Measurements from ENCODE around the gene MSLN. TPM values are rescaled to one million over a fixed set of nuclear protein-coding genes. Genes with fewer than 3 reads are reported as not detected.

Gene MSLN
- total and polyA plus RNA-seq, 2 of the 8 experiments (the other 6 are each of a cell fraction or from before 2014, with no cell fraction given): 0.28 to 0.50 TPM

GRCh38 chr16:716768-717325 is 43.7 kb upstream of the MSLN start:
- Histone ChIP-seq H3K79me1 (ENCODE audit: low read depth, low read length) (no peaks in the 10 kb centered on the region), H3K23ac (ENCODE audit: insufficient read length) (no peak overlapping the region), H2BK15ac (ENCODE audit: low read length) (no peak overlapping the region), H3K9me3 (ENCODE audit: insufficient read depth in 2 of 2, low read depth in 1 of 2, low read length in 1 of 2) (no peaks in the 10 kb centered on the region; a peak in 1 of 4 replicates), H3K18ac (ENCODE audit: extremely low read depth, low read length) (no peak overlapping the region), H3K79me2 (ENCODE audit: control insufficient read depth in 1 of 2, insufficient read depth in 2 of 2, low read length in 2 of 2) (no peaks in the 10 kb centered on the region), H3K27me3 (replicated peaks in 1 of 4; ENCODE audit: control insufficient read depth in 3 of 4, extremely low read depth in 1 of 4, insufficient read depth in 3 of 4, low read length in 3 of 4) (peaks cover 0 to 41% (median 24%) of the 10 kb centered on the region in 4 experiments; a peak in 6 of 7 replicates), H3K4me2 (ENCODE audit: insufficient read depth in 1 of 2, low read depth in 2 of 2, low read length in 2 of 2) (peak overlapping the region; percentile 53 to 83; a peak in 2 of 4 replicates), H4K8ac (ENCODE audit: extremely low read depth, insufficient read depth, low read length) (no peak overlapping the region), H3K36me3 (ENCODE audit: control insufficient read depth in 2 of 4, insufficient read depth in 4 of 4, low read length in 3 of 4) (peaks cover 0 to 2% (median 0%) of the 10 kb centered on the region in 4 experiments; a peak in 1 of 8 replicates), H3K4me1 (replicated peaks in 1 of 4; ENCODE audit: control insufficient read depth in 3 of 4, insufficient read depth in 4 of 4, low read length in 3 of 4) (peaks cover 0 to 29% (median 19%) of the 10 kb centered on the region in 4 experiments; a peak in 5 of 7 replicates), H3K4me3 (ENCODE audit: extremely low read depth in 1 of 4, insufficient read depth in 2 of 4, low read depth in 3 of 4, low read length in 4 of 4) (peak overlapping the region in 1 of 4 experiments; percentile 15; a peak in 1 of 8 replicates), H3K4ac (replicated peaks; ENCODE audit: insufficient read length, low read depth, low read length) (no peak overlapping the region), H2BK120ac (replicated peaks; ENCODE audit: low read depth, low read length) (no peak overlapping the region), H2AFZ (ENCODE audit: low read length) (no peak overlapping the region), H3K14ac (ENCODE audit: insufficient read length) (no peak overlapping the region), H4K5ac (ENCODE audit: insufficient read length, low read depth, low read length) (no peak overlapping the region), H4K20me1 (replicated peaks in 1 of 2; ENCODE audit: control insufficient read depth in 1 of 2, insufficient read depth in 2 of 2, low read length in 2 of 2) (peaks cover 4 to 13% of the 10 kb centered on the region in 2 experiments), H3K9ac (replicated peaks in 1 of 4; ENCODE audit: extremely low read depth in 1 of 4, low read depth in 3 of 4, low read length in 3 of 4) (no peak overlapping the region), H3K23me2 (ENCODE audit: low read depth, low read length) (peaks cover 19% of the 10 kb centered on the region; the same call in 1 of the 2 replicates), H2BK12ac (ENCODE audit: low read depth, low read length) (no peak overlapping the region), H3K56ac (replicated peaks; ENCODE audit: insufficient read length, low read depth, low read length) (no peak overlapping the region), H4K91ac (replicated peaks; ENCODE audit: insufficient read length, low read length) (no peak overlapping the region), H2BK20ac (ENCODE audit: low read length) (no peak overlapping the region), H2AK5ac (ENCODE audit: low read depth, low read length) (no peak overlapping the region), H2BK5ac (ENCODE audit: low read depth, low read length) (no peak overlapping the region), H3K27ac (ENCODE audit: low read depth, low read length) (no peak overlapping the region)
- FAIRE-seq (no peak), DNase-seq (ENCODE audit: low read depth in 1 of 2, low spot score in 2 of 2) (no peak)
- CTCF ChIA-PET (ENCODE audit: partially characterized antibody): interaction anchor here (0.6 to 33.4 kb wide), 17 partner anchors 9 to 1435 kb away, joined by 3 to 977 read pairs (median 4); partner anchors contain the start of genes ANTKMT, CCDC78, CHTF18 and CIAO3
- TF ChIP-seq RBBP5 (IDR thresholded peaks at IDR 0.05; ENCODE audit: borderline replicate concordance, low read depth, low read length): no peak
- TF ChIP-seq BRCA1 (IDR thresholded peaks at IDR 0.05; ENCODE audit: low read depth, low read length): no peak
- no peak for TF ChIP-seq TBP (IDR thresholded peaks at IDR 0.05; ENCODE audit: low read depth, low read length)
- no peak for TF ChIP-seq BACH1 (IDR thresholded peaks at IDR 0.05; ENCODE audit: low read length)
- WGBS, 2 experiments (ENCODE audit: extremely low coverage in 1 of 2, insufficient coverage in 1 of 2, insufficient read length in 1 of 2, insufficient replicate concordance in 2 of 2, low coverage in 1 of 2, low lambda C conversion rate in 2 of 2, missing lambda C conversion rate in 1 of 2): 92% methylated on average over 28 of the region's 29 CpGs; no CpG with 5 or more reads in 1 of the 2 experiments
- POLR2A ChIA-PET (ENCODE audit: partially characterized antibody): interaction anchor here (0.5 to 23.0 kb wide), 17 partner anchors 0 to 347 kb away, joined by 3 to 353 read pairs (median 5); partner anchors contain the start of genes ANTKMT, CCDC78, CHTF18 and CIAO3
